DOHH2 (cell line): ENCODE data around the gene FRYL.

Source experiments
- H3F3A ChIP-seq: fragments of 200-600 bp; sonication (generic), shearing (Covaris generic); 2 replicates; pipeline ENCODE4 v1.6.0; 2016; ENCODE audit warnings: antibody characterized with exemption, mild to moderate bottlenecking; ENCODE audit not compliant: control insufficient read depth, insufficient read depth
- H3K27ac ChIP-seq: fragments of 200-600 bp; sonication (generic); 2 replicates; pipeline ENCODE4 v1.5.1; 2014; ENCODE audit warnings: low read depth, mild to moderate bottlenecking, low read length, moderate library complexity
- H3K27me3 ChIP-seq: fragments of 200-600 bp; sonication (generic); 2 replicates; pipeline ENCODE4 v1.6.1; 2014; ENCODE audit warnings: mild to moderate bottlenecking, low read length, mixed read lengths; ENCODE audit not compliant: control insufficient read depth
- H3K36me3 ChIP-seq: fragments of 200-600 bp; sonication (generic); 2 replicates; pipeline ENCODE4 v1.6.1; 2014; ENCODE audit warnings: mild to moderate bottlenecking, low read length, moderate library complexity, mixed read lengths; ENCODE audit not compliant: control insufficient read depth
- H3K4me1 ChIP-seq: fragments of 200-600 bp; sonication (generic); 2 replicates; pipeline ENCODE4 v1.6.1; 2014; ENCODE audit warnings: mild to moderate bottlenecking, low read length, mixed read lengths; ENCODE audit not compliant: control insufficient read depth
- H3K4me2 ChIP-seq: fragments of 200-600 bp; sonication (generic); 2 replicates; pipeline ENCODE4 v1.6.0; 2014; ENCODE audit warnings: mild to moderate bottlenecking, low read length, moderate library complexity
- H3K4me3 ChIP-seq: fragments of 200-600 bp; sonication (generic); 2 replicates; pipeline ENCODE4 v1.5.1; 2014; ENCODE audit warnings: mild to moderate bottlenecking, low read length, mixed read lengths
- H3K79me2 ChIP-seq: fragments of 200-600 bp; sonication (generic); 2 replicates; pipeline ENCODE4 v1.6.1; 2014; ENCODE audit warnings: mild to moderate bottlenecking, low read length, mixed read lengths; ENCODE audit not compliant: control insufficient read depth
- H3K9me2 ChIP-seq: fragments of 200-600 bp; sonication (generic); replicated peaks from 2 replicates; pipeline ENCODE4 v1.6.1; 2014; ENCODE audit warnings: mild to moderate bottlenecking, low read length, mixed read lengths; ENCODE audit not compliant: control insufficient read depth
- H3K9me3 ChIP-seq: fragments of 200-600 bp; sonication (generic); 2 replicates; pipeline ENCODE4 v1.6.1; 2014; ENCODE audit warnings: antibody characterized with exemption, low read length, mixed read lengths; ENCODE audit not compliant: control insufficient read depth, insufficient read depth
- H4K20me1 ChIP-seq: fragments of 200-600 bp; sonication (generic); 2 replicates; pipeline ENCODE4 v1.6.0; 2014; ENCODE audit warnings: low read depth, mild to moderate bottlenecking, antibody characterized with exemption, low read length, moderate library complexity; ENCODE audit not compliant: control insufficient read depth, insufficient read depth
- EZH2phosphoT487 ChIP-seq: fragments of 200-600 bp; sonication (generic); IDR thresholded peaks from 2 replicates; pipeline ENCODE4 v1.6.1; 2017; ENCODE audit warnings: borderline replicate concordance, mild to moderate bottlenecking, antibody characterized with exemption, low read length, moderate library complexity, mixed read lengths
- TF ChIP-seq, protein P1 (sequence below): fragments of 200-600 bp; sonication (generic); IDR thresholded peaks from one replicate; pipeline ENCODE4 v1.5.1; 2014; ENCODE audit warnings: antibody characterized with exemption, mild to moderate bottlenecking, low read depth, low read length; ENCODE audit not compliant: poor library complexity, severe bottlenecking

FRYL gene

DNA sequence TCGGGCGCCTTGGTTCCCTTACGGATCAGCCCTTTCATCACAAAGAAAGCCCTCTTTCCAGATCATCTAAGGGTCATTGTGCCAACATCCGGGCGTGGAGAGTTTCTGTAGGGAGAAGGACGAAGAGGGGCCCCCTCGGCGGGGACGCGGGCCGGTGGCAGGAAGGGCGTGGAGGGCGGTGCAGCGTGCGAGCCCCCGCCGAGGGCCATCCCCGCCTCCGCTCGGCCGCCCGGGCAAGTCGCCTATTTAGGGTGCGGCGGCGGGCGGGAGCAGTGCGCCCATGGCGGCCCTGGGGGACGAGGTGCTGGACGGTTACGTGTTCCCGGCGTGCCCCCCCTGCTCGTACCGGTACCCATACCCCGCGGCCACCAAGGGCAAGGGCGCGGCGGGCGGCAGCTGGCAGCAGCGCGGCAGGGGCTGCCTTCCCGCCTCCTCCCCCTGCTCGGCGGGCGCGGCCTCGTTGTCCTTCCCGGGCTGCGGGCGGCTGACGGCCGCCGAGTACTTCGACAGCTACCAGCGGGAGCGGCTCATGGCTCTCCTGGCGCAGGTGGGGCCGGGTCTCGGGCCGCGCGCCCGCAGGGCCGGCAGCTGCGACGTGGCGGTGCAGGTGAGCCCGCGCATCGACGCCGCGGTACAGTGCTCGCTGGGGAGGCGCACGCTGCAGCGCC lies 289.9 kb downstream of the FRYL start, which contains the start of gene ZAR1:
Gene ZAR1 (plus strand): TSS at position 241 of the 668 bp plus-strand sequence. CDS start 40 bp downstream, at position 281.
- H3F3A ChIP-seq = no peaks in the 10 kb centered on the region
- no peaks in the 10 kb centered on the region for H4K20me1 ChIP-seq
- H3K27ac ChIP-seq = no peak within 1 kb of the TSS
- no peaks in the 10 kb centered on the region for H3K9me3 ChIP-seq
- no peaks in the 10 kb centered on the region for H3K4me1 ChIP-seq
- H3K36me3 ChIP-seq = no peaks in the 10 kb centered on the region
- H3K9me2 ChIP-seq = no peaks in the 10 kb centered on the region
- H3K4me2 ChIP-seq = no peak within 1 kb of the TSS
- no peaks in the 10 kb centered on the region for H3K79me2 ChIP-seq
- H3K4me3 ChIP-seq = no peak within 1 kb of the TSS
- peaks cover 3% of the 10 kb centered on the region; the same call in 1 of the 2 replicates for H3K27me3 ChIP-seq
- TF ChIP-seq, protein P1, sequence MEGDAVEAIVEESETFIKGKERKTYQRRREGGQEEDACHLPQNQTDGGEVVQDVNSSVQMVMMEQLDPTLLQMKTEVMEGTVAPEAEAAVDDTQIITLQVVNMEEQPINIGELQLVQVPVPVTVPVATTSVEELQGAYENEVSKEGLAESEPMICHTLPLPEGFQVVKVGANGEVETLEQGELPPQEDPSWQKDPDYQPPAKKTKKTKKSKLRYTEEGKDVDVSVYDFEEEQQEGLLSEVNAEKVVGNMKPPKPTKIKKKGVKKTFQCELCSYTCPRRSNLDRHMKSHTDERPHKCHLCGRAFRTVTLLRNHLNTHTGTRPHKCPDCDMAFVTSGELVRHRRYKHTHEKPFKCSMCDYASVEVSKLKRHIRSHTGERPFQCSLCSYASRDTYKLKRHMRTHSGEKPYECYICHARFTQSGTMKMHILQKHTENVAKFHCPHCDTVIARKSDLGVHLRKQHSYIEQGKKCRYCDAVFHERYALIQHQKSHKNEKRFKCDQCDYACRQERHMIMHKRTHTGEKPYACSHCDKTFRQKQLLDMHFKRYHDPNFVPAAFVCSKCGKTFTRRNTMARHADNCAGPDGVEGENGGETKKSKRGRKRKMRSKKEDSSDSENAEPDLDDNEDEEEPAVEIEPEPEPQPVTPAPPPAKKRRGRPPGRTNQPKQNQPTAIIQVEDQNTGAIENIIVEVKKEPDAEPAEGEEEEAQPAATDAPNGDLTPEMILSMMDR = no peak
- no peak for TF ChIP-seq EZH2phosphoT487

DNA sequence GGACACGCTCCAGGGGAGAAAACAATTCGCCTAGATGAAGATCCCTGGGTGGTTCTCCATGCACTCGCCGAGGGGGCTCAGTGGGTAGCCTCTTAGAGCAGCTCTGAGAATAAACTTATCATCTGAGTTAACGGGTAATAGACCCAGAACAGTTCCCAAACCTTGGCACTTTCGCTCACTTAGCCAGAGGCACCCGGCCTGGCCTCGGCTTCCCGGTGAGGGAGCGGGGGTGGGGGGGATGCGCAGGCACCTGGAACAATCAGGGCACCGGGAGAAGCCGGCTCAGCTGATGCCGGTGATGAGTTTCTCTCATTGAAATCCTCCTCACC lies 290.4 kb downstream of the FRYL start:
- peaks cover 6% of the 10 kb centered on the region for H3K27me3 ChIP-seq

DNA sequence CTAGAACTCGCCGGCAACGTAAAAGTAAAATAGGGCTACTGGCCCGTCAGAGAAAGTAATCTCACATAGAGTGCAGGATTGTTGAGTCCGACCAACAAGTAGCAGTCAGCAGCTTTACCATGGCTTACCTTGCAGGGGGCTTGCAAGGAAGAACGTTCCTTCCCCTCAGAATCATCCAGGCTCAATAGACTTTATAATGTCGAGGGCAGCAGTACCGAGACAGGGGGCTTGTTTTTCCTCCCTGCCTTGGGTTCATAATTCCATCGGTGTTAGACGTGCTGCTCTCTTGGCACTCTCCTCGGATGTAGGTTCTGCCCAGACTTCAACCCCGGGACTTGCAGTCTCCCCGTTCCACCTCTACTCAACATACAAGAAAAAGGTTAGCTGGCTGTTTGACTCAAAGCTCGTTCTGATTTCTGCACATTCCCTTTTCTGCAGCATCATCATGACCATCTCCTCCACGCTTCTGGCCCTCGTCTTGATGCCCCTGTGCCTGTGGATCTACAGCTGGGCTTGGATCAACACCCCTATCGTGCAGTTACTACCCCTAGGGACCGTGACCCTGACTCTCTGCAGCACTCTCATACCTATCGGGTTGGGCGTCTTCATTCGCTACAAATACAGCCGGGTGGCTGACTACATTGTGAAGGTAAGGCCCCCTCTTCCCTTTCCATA lies 295.4 kb downstream of the FRYL start:
- no peaks in the 10 kb centered on the region for H4K20me1 ChIP-seq
- no peaks in the 10 kb centered on the region for H3K36me3 ChIP-seq
- no peaks in the 10 kb centered on the region for H3K9me3 ChIP-seq
- no peak overlapping the region for H3K4me2 ChIP-seq
- H3F3A ChIP-seq = no peaks in the 10 kb centered on the region
- no peak overlapping the region for H3K27ac ChIP-seq
- H3K4me1 ChIP-seq = no peaks in the 10 kb centered on the region
- H3K9me2 ChIP-seq = no peaks in the 10 kb centered on the region
- peaks cover 12% of the 10 kb centered on the region for H3K27me3 ChIP-seq
- no peaks in the 10 kb centered on the region for H3K79me2 ChIP-seq
- no peak for TF ChIP-seq EZH2phosphoT487
- TF ChIP-seq, protein P1 = no peak
- H3K4me3 ChIP-seq = no peak overlapping the region

More for the DNA sequence above, 290.4 kb downstream of the FRYL start:
- Histone ChIP-seq H3K36me3 (no peaks in the 10 kb centered on the region), H4K20me1 (no peaks in the 10 kb centered on the region), H3K9me2 (no peaks in the 10 kb centered on the region), H3K4me3 (no peak overlapping the region), H3K79me2 (no peaks in the 10 kb centered on the region), H3K4me1 (no peaks in the 10 kb centered on the region), H3K9me3 (no peaks in the 10 kb centered on the region), H3K4me2 (no peak overlapping the region), H3F3A (no peaks in the 10 kb centered on the region), H3K27ac (no peak overlapping the region)
- TF ChIP-seq EZH2phosphoT487 = no peak
- TF ChIP-seq, protein P1 = no peak
